Skin of body (tissue), 2 donors: ENCODE results near the gene COMMD10. TPM values are rescaled to one million over a fixed set of nuclear protein-coding genes. Genes with fewer than 3 reads are reported as not detected.

ENCODE experiments used
- small RNA-seq: library from RNA; depleted of rRNA; stranded (forward); fragments of <200 nt; gene quantifications from one replicate; pipeline ENCODE3, GENCODE V24; 2014; ENCODE audit warnings: low replicate concordance
- total RNA-seq: library from RNA; depleted of rRNA; stranded (reverse); fragments of >200 nt; gene quantifications from one replicate; pipeline ENCODE4 v1.2.3, GENCODE V29; 2014

Gene COMMD10
- total RNA-seq, 1 donor from 2014 or later = 49.5 TPM

Small RNA genes lying within 50 kb of the gene (small RNA-seq; reads per million reads assigned to genes)
- gene HMGN2P27 (not detected), gene RNU6-644P (not detected)

Other genes with a start within 250 kb of the COMMD10 start
- gene ATG12, start 243.5 kb upstream of the COMMD10 start, total RNA-seq = 42.6 TPM
- 99.4 TPM for gene AP3S1, start 243.1 kb upstream of the COMMD10 start, total RNA-seq
- 18.4 TPM for gene LVRN, start 122.5 kb upstream of the COMMD10 start, total RNA-seq
- gene ARL14EPL, start 52.6 kb upstream of the COMMD10 start, total RNA-seq = not detected